Measurements from ENCODE around the gene HNRNPK. TPM values are rescaled to one million over a fixed set of nuclear protein-coding genes. Genes with fewer than 3 reads are reported as not detected.

The HNRNPK gene
- total RNA-seq, 6 experiments from 2014 or later, result 520 to 678 (median 632) TPM

- H3K9me3 Mint-ChIP-seq, result peaks cover 3% of the 10 kb centered on the region; the same call in 1 of the 2 replicates
- peak; percentile 59 for DNase-seq
- peak overlapping the region; percentile 82 for H3K27ac Mint-ChIP-seq
Measured at GRCh38 chr9:83986765-83987401, 6.9 kb upstream of the HNRNPK start.

DNA sequence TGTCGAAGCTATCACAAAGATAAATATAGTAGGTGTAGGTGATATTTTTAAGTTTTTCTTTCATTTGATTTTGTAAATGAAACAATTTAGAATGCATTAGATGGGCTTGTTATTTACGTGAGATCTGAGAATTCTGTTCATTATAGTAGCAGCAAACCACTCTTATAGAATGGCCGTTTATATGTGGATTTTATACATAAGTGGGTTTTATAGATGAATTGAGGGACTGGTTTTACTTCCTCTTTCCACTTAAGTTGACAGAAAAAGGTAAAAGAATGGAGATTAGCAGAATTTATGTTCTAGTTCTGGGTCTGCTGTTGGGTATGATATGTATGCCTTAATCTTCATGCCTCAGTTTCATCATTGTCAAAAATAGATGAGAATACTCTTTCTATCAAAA lies 6.2 kb upstream of the HNRNPK start:
- Mint-ChIP-seq H3K4me3 (no peak overlapping the region), H3K36me3 (ENCODE audit: low read depth) (peaks cover 24% of the 10 kb centered on the region), H3K27ac (peak overlapping the region; percentile 82; the same call in 1 of the 2 replicates), H3K4me1 (ENCODE audit: low read depth) (peaks cover 40% of the 10 kb centered on the region), H3K9me3 (peaks cover 3% of the 10 kb centered on the region; the same call in 1 of the 2 replicates), H3K27me3 (ENCODE audit: insufficient read depth) (no peaks in the 10 kb centered on the region)
- DNase-seq, result no peak
- TF ChIP-seq, protein P1, sequence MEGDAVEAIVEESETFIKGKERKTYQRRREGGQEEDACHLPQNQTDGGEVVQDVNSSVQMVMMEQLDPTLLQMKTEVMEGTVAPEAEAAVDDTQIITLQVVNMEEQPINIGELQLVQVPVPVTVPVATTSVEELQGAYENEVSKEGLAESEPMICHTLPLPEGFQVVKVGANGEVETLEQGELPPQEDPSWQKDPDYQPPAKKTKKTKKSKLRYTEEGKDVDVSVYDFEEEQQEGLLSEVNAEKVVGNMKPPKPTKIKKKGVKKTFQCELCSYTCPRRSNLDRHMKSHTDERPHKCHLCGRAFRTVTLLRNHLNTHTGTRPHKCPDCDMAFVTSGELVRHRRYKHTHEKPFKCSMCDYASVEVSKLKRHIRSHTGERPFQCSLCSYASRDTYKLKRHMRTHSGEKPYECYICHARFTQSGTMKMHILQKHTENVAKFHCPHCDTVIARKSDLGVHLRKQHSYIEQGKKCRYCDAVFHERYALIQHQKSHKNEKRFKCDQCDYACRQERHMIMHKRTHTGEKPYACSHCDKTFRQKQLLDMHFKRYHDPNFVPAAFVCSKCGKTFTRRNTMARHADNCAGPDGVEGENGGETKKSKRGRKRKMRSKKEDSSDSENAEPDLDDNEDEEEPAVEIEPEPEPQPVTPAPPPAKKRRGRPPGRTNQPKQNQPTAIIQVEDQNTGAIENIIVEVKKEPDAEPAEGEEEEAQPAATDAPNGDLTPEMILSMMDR (IDR thresholded peaks at IDR 0.05), result no peak

More at GRCh38 chr9:83986765-83987401, 6.9 kb upstream of the HNRNPK start:
- Mint-ChIP-seq H3K27me3 (ENCODE audit: insufficient read depth) (no peaks in the 10 kb centered on the region), H3K4me3 (peak overlapping the region; percentile 70), H3K36me3 (ENCODE audit: low read depth) (peaks cover 24% of the 10 kb centered on the region), H3K4me1 (ENCODE audit: low read depth) (peaks cover 39% of the 10 kb centered on the region)
- TF ChIP-seq, protein P1 (IDR thresholded peaks at IDR 0.05), result no peak

DNA sequence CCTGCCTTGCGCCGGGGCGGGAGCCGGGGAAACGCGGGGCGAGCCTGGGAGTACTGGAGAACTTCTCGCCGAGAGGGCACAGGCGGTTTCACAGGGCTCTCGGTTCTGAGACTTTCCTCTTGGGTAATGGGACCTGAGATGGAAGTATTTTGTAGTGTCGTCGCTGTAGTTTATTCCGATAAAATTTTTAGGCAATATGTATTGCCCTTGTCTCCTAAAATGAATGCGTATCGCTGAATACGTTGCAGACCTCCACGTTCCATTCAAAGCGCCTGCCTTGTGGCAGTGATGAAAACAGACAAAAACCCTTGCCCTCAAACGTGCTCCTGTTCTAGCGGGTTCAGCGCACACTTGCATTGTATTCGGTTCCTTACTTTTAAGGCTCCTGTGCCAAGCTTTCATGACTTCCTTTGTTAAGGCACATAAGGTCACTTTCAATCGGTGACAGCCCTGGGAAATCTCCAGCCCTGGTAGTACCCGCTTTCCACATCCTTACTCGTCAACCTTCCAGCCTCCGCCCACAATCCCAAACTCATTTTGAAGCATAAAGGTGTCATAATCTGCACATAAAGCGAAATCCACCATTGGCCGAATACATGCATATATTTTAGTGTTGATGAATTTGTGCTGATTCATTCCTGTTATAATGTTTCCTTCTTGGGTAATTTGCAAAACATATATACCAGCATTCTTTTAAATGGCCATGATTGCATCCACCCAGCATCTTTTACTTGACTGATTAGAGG lies 1.3 kb upstream of the HNRNPK start:
- H3K4me1 Mint-ChIP-seq (ENCODE audit: low read depth), result peaks cover 41% of the 10 kb centered on the region
- peak overlapping the region; percentile 99 for H3K27ac Mint-ChIP-seq
- H3K27me3 Mint-ChIP-seq (ENCODE audit: insufficient read depth), result peaks cover 16% of the 10 kb centered on the region
- DNase-seq, result peak; percentile 27
- peaks cover 35% of the 10 kb centered on the region for H3K36me3 Mint-ChIP-seq (ENCODE audit: low read depth)
- peak overlapping the region; percentile 98 for H3K4me3 Mint-ChIP-seq
- TF ChIP-seq, protein P1 (IDR thresholded peaks at IDR 0.05), result no peak
- H3K9me3 Mint-ChIP-seq, result no peaks in the 10 kb centered on the region

GRCh38 chr9:83980395-83981125 lies 545 bp upstream of the HNRNPK start, which contains the start of gene RMI1:
Gene RMI1, plus strand, starts transcription at chr9:83980805. Its CDS starts 20,182 bp downstream, at chr9:84000987.
- TF ChIP-seq, protein P1 (IDR thresholded peaks at IDR 0.05), result peak; percentile 41; the same call in 1 of the 2 replicates
- H3K4me1 Mint-ChIP-seq (ENCODE audit: low read depth), result peaks cover 45% of the 10 kb centered on the region
- peak; percentile 94 for DNase-seq
- peaks cover 16% of the 10 kb centered on the region for H3K27me3 Mint-ChIP-seq (ENCODE audit: insufficient read depth)
- peak within 1 kb of the TSS; percentile 99 for H3K27ac Mint-ChIP-seq
- H3K4me3 Mint-ChIP-seq, result peak within 1 kb of the TSS; percentile 98
- no peaks in the 10 kb centered on the region for H3K9me3 Mint-ChIP-seq
- H3K36me3 Mint-ChIP-seq (ENCODE audit: low read depth), result peaks cover 42% of the 10 kb centered on the region

- Mint-ChIP-seq H3K4me3 (peak overlapping the region; percentile 98), H3K9me3 (no peaks in the 10 kb centered on the region), H3K36me3 (ENCODE audit: low read depth) (peaks cover 56% of the 10 kb centered on the region), H3K27ac (peak overlapping the region; percentile 99), H3K27me3 (ENCODE audit: insufficient read depth) (peaks cover 21% of the 10 kb centered on the region), H3K4me1 (ENCODE audit: low read depth) (peaks cover 58% of the 10 kb centered on the region)
- TF ChIP-seq, protein P1 (IDR thresholded peaks at IDR 0.05), result no peak
- peak; percentile 68 for DNase-seq
Measured at GRCh38 chr9:83978992-83979811, 813 bp downstream of the HNRNPK start.
